Activated CD4-positive, alpha-beta T cell treated with anti-CD3 and anti-CD28 coated beads, Interleukin-2, amount 10 ng/mL, durations not matched to agents 7 days and 5 days (primary cell): ENCODE measurements around the gene FRS2. TPM values are rescaled to one million over a fixed set of nuclear protein-coding genes. Genes with fewer than 3 reads are reported as not detected.

ENCODE experiments used
- CTCF ChIA-PET: fragments of 350-600 bp; sonication (Branson Sonifier 250); formaldehyde crosslinking; loops from one replicate; lab custom pipeline; 2021; ENCODE audit warnings: antibody characterized with exemption; lab: Charles Lee
- POLR2A ChIA-PET: fragments of 350-600 bp; sonication (Branson Sonifier 250); formaldehyde crosslinking; loops from one replicate; lab custom pipeline; 2021; ENCODE audit warnings: antibody characterized with exemption; lab: Charles Lee
- DNase-seq: peaks from one replicate; pipeline ENCODE4 v3.0.0-alpha.2; 2020
- H3K27ac Mint-ChIP-seq: one replicate; pipeline ENCODE4 v1.8.0; 2021; ENCODE audit warnings: mild to moderate bottlenecking, moderate library complexity, mixed read lengths
- H3K27me3 Mint-ChIP-seq: one replicate; pipeline ENCODE4 v1.8.0; 2021; ENCODE audit warnings: mixed read lengths
- H3K36me3 Mint-ChIP-seq: one replicate; pipeline ENCODE4 v1.8.0; 2021; ENCODE audit warnings: low read depth, mixed read lengths
- H3K4me1 Mint-ChIP-seq: one replicate; pipeline ENCODE4 v1.8.0; 2021; ENCODE audit warnings: mixed read lengths
- H3K4me3 Mint-ChIP-seq: one replicate; pipeline ENCODE4 v1.8.0; 2021; ENCODE audit warnings: mild to moderate bottlenecking, moderate library complexity, mixed read lengths
- H3K9me3 Mint-ChIP-seq: one replicate; pipeline ENCODE4 v1.8.0; 2021; ENCODE audit warnings: mixed read lengths
- total RNA-seq, 2 experiments: library from RNA; stranded (reverse); gene quantifications; one replicate each; pipeline ENCODE4 v1.2.3, GENCODE V29; 2021

The FRS2 gene, protein sequence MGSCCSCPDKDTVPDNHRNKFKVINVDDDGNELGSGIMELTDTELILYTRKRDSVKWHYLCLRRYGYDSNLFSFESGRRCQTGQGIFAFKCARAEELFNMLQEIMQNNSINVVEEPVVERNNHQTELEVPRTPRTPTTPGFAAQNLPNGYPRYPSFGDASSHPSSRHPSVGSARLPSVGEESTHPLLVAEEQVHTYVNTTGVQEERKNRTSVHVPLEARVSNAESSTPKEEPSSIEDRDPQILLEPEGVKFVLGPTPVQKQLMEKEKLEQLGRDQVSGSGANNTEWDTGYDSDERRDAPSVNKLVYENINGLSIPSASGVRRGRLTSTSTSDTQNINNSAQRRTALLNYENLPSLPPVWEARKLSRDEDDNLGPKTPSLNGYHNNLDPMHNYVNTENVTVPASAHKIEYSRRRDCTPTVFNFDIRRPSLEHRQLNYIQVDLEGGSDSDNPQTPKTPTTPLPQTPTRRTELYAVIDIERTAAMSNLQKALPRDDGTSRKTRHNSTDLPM
- 10 to 100 TPM; 14.6 to 18.4 TPM for total RNA-seq

- POLR2A ChIA-PET = interaction anchor here (0.5 to 0.8 kb wide), 2 partner anchors 43 to 796 kb away, joined by 3 to 6 read pairs; no protein-coding TSS in a partner anchor
- H3K4me1 Mint-ChIP-seq = peaks cover 35% of the 10 kb centered on the region
Observed at GRCh38 chr12:69470189-69471075, at the start of gene FRS2. FRS2 (plus strand) TSS chr12:69470388; CDS start chr12:69569031, 98,643 bp downstream.

DNA sequence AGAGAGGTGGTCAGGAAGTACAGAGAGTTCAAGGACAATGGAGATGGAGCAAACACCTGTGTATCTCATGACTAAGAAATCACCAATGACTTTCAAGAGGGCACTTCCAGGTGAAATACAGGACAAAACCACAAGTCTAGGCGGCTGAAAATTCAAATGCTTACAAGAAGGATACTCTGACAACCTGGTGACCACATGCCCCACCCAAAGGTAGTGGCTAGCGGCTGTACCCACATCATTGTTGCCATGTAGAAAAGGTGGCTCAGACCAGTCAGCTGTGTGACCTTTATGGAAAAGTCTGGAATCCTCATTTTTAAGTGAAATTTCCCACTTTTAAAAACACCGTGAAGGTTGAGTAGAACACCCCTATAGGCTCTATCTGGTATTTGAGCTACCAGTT is 48.6 kb upstream of the FRS2 start:
- CTCF ChIA-PET = no interaction called here
- Mint-ChIP-seq H3K9me3 (no peaks in the 10 kb centered on the region), H3K4me1 (no peaks in the 10 kb centered on the region), H3K36me3 (no peaks in the 10 kb centered on the region), H3K27me3 (no peaks in the 10 kb centered on the region), H3K27ac (no peak overlapping the region), H3K4me3 (no peak overlapping the region)
- no peak for DNase-seq
- POLR2A ChIA-PET = no interaction called here

More at GRCh38 chr12:69470189-69471075, at the start of gene FRS2:
- peaks cover 10% of the 10 kb centered on the region for H3K36me3 Mint-ChIP-seq
- peak within 1 kb of the TSS; percentile 98 for H3K4me3 Mint-ChIP-seq
- CTCF ChIA-PET = interaction anchor here (1.2 to 1.4 kb wide), 2 partner anchors 15 to 103 kb away, joined by 3 to 8 read pairs; no protein-coding TSS in a partner anchor
- peak within 1 kb of the TSS; percentile 98 for H3K27ac Mint-ChIP-seq
- H3K9me3 Mint-ChIP-seq = no peaks in the 10 kb centered on the region
- DNase-seq = peak; percentile 87
- no peaks in the 10 kb centered on the region for H3K27me3 Mint-ChIP-seq

DNA sequence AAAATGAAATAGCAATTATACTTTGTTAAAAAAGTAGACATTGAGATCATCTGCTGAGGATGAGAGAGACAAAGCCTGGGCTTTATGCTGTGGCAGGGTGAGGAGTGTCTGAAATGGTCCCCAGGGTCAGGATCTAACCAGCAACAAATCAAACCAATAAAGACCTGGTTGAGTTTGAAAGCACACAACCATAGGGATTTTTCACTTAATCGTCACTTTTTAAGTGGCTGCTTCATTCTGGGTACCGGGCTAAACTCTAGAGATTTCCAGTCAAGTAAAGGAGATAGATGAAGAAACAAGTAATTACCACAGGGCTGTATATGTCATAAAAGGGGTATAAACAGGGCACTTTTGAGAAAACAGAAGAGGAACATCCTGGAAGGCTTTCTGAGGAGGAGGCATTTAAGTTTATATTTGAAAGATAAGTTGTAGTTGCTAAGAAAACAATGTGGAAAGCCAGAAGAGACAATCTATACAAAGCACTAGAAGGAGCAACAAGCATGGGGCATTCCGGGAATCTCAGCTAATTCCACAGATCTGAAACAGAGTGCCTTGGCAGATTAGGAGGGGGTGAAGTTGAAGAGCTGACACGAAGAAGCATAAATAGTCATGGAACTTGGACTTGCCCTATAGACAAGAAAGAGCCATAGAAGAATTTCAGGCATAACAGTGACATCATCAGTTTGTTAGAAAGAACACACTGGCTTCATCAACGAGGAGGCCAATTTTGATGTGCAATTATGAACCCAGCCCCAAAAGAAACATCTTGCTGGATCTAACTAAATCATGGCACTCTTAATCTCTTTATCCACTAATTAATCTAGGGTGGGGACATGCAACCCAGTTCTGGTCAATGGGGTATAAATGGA is 46.9 kb upstream of the FRS2 start:
- Mint-ChIP-seq H3K4me3 (no peak overlapping the region), H3K9me3 (no peaks in the 10 kb centered on the region), H3K27me3 (no peaks in the 10 kb centered on the region), H3K36me3 (no peaks in the 10 kb centered on the region), H3K27ac (no peak overlapping the region), H3K4me1 (no peaks in the 10 kb centered on the region)
- DNase-seq = no peak
- POLR2A ChIA-PET = no interaction called here
- CTCF ChIA-PET = no interaction called here

GRCh38 chr12:69425417-69425816 is 44.8 kb upstream of the FRS2 start:
- POLR2A ChIA-PET = no interaction called here
- CTCF ChIA-PET = no interaction called here
- Mint-ChIP-seq H3K27me3 (no peaks in the 10 kb centered on the region), H3K36me3 (no peaks in the 10 kb centered on the region), H3K4me3 (no peak overlapping the region), H3K9me3 (no peaks in the 10 kb centered on the region), H3K4me1 (no peaks in the 10 kb centered on the region), H3K27ac (no peak overlapping the region)
- no peak for DNase-seq

DNA sequence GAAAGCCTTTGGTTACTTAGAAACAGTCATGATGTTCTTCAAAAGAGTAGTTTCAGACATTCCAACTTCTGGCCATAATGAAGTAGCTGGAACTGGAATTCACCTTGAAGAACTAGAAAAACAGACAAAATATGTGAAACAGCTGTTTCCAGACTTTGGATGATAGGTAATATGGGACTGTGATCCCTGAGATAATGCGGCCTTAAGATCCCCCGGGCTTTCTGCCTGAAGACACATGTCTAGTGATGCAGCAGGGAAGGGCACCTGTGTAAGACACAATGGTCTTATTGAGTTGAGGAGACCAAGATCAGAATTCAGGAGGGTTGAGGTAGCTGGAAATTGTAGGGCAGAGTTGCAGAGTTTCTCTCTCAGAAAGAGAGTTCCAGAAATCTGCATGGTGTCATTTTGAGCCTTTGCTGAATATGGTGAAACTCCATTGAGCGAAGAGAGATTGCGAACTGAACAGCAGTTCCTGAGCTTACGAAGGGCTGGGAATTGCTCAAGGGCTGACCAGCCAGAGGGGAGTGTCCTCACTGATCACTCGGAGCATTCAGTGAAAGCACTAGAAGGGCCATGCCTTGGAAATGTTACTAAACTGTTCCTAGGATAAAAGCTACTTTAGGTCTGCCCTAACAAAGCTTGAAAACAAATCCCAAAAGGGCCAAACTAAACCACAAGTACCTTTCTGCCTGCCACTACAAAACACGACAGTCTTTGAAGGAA is 41.7 kb upstream of the FRS2 start:
- ChIA-PET CTCF (interaction anchor here (1.0 kb wide), 1 partner anchor 147 kb away, joined by 3 read pairs; no protein-coding TSS in a partner anchor), POLR2A (no interaction called here)
- no peak overlapping the region for H3K27ac Mint-ChIP-seq
- no peaks in the 10 kb centered on the region for H3K36me3 Mint-ChIP-seq
- no peaks in the 10 kb centered on the region for H3K4me1 Mint-ChIP-seq
- H3K9me3 Mint-ChIP-seq = no peaks in the 10 kb centered on the region
- H3K4me3 Mint-ChIP-seq = no peak overlapping the region
- H3K27me3 Mint-ChIP-seq = no peaks in the 10 kb centered on the region
- no peak for DNase-seq

DNA sequence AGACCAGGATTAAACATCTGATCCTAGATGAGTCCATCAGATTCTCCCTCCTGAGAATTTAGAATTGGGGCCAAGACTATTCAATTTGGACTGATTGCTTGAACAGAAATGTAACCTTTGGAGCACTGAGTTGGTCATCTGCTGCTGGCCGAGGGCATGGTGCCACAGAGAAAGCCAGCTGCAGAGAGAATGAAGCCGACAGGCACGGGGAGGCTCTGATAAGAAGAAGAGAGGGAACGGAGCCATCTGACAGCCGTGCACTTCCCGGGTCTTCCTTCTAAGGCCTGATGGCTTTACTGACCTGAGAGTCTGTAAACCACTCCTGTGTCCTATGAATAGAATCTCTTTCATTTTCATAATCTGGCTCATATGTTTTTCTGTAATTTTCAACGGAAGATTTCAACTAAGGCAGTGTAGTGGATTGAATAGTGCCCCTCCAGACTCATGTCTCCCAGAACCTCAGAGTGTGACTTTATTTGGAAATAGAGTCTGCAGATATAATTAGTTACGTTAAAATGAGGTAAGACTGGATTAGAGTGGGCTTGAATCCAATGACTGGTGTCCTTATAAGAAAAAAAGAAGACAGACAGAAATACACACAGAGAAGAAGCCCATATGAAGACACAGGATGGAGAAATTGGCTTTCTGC is 39.1 kb upstream of the FRS2 start:
- POLR2A ChIA-PET = no interaction called here
- H3K27me3 Mint-ChIP-seq = no peaks in the 10 kb centered on the region
- no peak for DNase-seq
- H3K4me3 Mint-ChIP-seq = no peak overlapping the region
- no peaks in the 10 kb centered on the region for H3K9me3 Mint-ChIP-seq
- H3K4me1 Mint-ChIP-seq = no peaks in the 10 kb centered on the region
- CTCF ChIA-PET = no interaction called here
- no peaks in the 10 kb centered on the region for H3K36me3 Mint-ChIP-seq
- H3K27ac Mint-ChIP-seq = no peak overlapping the region

DNA sequence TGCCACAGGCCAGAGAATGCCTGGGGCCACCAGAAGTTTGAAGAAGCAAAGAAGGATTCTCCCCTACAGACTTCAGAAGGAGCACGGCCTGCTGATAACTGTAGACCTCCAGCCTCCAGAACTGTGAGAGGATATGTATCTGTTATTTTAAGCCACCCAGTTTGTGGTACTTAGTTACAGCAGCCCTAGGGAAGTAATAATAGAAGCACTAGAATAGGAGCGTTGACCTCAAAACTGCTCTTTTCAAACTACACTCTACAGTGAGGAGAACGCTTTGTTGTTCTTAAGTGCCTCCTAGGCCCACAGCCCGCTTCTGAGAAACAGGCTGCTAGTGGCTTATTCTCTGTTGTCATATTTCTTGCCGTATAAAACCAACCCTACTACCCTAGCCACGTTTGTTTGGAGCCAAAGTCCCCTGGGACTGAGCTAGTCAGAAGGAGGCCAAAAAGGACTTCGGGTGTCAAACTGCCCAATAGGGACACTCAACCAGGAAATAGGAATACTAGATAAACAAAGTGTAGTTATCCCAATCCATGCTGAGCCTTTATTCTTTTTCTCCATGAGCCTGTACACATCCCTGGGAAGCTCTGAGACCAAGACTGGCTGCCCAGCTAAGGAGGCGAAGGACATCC is 38.5 kb upstream of the FRS2 start:
- no peak overlapping the region for H3K27ac Mint-ChIP-seq
- no peaks in the 10 kb centered on the region for H3K27me3 Mint-ChIP-seq
- H3K4me1 Mint-ChIP-seq = no peaks in the 10 kb centered on the region
- no peak overlapping the region for H3K4me3 Mint-ChIP-seq
- DNase-seq = no peak
- CTCF ChIA-PET = no interaction called here
- no peaks in the 10 kb centered on the region for H3K9me3 Mint-ChIP-seq
- POLR2A ChIA-PET = no interaction called here
- H3K36me3 Mint-ChIP-seq = no peaks in the 10 kb centered on the region

- no peak overlapping the region for H3K4me3 Mint-ChIP-seq
- ChIA-PET CTCF (no interaction called here), POLR2A (no interaction called here)
- no peaks in the 10 kb centered on the region for H3K9me3 Mint-ChIP-seq
- no peaks in the 10 kb centered on the region for H3K36me3 Mint-ChIP-seq
- no peak overlapping the region for H3K27ac Mint-ChIP-seq
- no peaks in the 10 kb centered on the region for H3K4me1 Mint-ChIP-seq
- DNase-seq = no peak
- no peaks in the 10 kb centered on the region for H3K27me3 Mint-ChIP-seq
Observed at GRCh38 chr12:69433653-69434052, 36.5 kb upstream of the FRS2 start.

DNA sequence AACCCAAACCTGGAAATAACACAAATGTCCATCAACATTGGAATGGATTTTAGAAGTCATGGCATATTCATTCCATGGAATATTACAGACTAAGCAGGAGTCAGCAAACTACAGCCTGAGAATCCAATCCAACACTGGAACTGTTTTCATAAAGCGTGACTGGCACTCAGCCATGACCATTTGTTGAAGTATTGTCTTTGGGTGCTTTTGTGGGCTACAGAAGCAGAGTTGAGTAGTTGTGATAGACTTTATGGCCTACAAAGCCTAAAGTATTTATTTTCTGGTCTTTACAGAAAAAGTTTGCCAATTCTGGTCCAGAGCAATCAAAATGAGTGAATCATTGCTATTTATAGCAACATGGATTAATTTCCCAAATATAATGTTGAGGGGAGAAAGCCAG is 34.5 kb upstream of the FRS2 start:
- H3K27me3 Mint-ChIP-seq = no peaks in the 10 kb centered on the region
- no peaks in the 10 kb centered on the region for H3K9me3 Mint-ChIP-seq
- no peak overlapping the region for H3K4me3 Mint-ChIP-seq
- no peak for DNase-seq
- CTCF ChIA-PET = interaction anchor here (0.8 kb wide), 1 partner anchor 1488 kb away, joined by 4 read pairs; no protein-coding TSS in a partner anchor
- POLR2A ChIA-PET = no interaction called here
- no peak overlapping the region for H3K27ac Mint-ChIP-seq
- H3K4me1 Mint-ChIP-seq = no peaks in the 10 kb centered on the region
- H3K36me3 Mint-ChIP-seq = no peaks in the 10 kb centered on the region

DNA sequence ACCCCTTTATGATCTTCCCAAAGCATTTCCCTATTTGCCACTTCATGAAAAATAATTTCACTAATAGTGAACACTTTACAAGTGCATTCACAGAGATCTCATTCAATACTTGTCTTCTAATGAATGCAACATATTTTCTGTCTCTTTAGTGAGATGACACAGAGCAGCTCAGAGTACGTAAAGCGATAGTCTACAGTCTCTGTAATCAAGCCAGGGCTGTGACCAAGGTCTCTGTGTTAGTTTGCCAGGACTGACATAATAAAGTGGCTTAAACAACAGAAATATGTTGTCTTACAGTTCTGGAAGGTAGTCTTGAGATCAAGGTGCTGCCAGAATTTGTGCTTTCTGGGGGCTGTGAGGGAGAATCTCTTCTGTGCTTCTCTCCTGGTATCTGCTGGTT is 33.1 kb upstream of the FRS2 start:
- H3K27me3 Mint-ChIP-seq = no peaks in the 10 kb centered on the region
- no peaks in the 10 kb centered on the region for H3K4me1 Mint-ChIP-seq
- DNase-seq = no peak
- ChIA-PET CTCF (no interaction called here), POLR2A (no interaction called here)
- no peaks in the 10 kb centered on the region for H3K9me3 Mint-ChIP-seq
- no peaks in the 10 kb centered on the region for H3K36me3 Mint-ChIP-seq
- H3K27ac Mint-ChIP-seq = no peak overlapping the region
- no peak overlapping the region for H3K4me3 Mint-ChIP-seq

DNA sequence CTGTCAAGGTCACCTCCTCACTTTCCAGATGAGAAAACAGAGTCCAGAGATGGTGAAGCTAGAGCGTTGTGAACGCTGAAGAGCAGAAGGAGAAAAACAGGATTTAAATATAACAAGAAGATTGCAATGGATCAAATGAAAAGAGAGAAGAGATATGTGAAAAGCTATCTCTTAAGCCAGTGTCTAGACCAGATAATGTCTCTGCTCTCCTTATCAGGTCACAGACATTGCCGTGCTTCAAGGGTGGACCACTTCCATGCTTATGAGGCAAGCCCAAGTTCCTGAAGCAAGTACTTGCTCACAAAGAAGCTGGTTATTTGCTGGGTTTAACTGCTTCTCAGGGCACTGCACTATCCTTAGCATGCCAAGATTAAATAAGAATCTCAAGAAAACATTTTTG is 31.6 kb upstream of the FRS2 start:
- Mint-ChIP-seq H3K36me3 (no peaks in the 10 kb centered on the region), H3K27ac (no peak overlapping the region), H3K27me3 (no peaks in the 10 kb centered on the region), H3K4me3 (no peak overlapping the region), H3K4me1 (no peaks in the 10 kb centered on the region), H3K9me3 (no peaks in the 10 kb centered on the region)
- ChIA-PET CTCF (no interaction called here), POLR2A (no interaction called here)
- DNase-seq = no peak
